Transverse colon (tissue), 4 donors: ENCODE measurements around the gene NR2F6. TPM values are rescaled to one million over a fixed set of nuclear protein-coding genes. Genes with fewer than 3 reads are reported as not detected.
A peak's percentile ranks its signal among the peaks of the same experiment; 100 is the strongest.

Experiments used
- DNase-seq: peaks from one replicate; pipeline ENCODE4 v3.0.0-alpha.2; 2019
- H3K27ac ChIP-seq, 4 donors: fragments of 200-600 bp; sonication (generic); 2 replicates each; pipeline ENCODE4 v1.5.1; 2016 to 2018; ENCODE audit warnings: inconsistent platforms in 4 of 4
- H3K27me3 ChIP-seq: fragments of 200-600 bp; sonication (generic); 2 replicates; pipeline ENCODE4 v1.5.1; 2017; ENCODE audit warnings: inconsistent platforms
- H3K36me3 ChIP-seq, 4 donors: fragments of 200-600 bp; sonication (generic); 2 replicates each; pipeline ENCODE4 v1.5.1; 2017 to 2019; ENCODE audit warnings: inconsistent platforms in 4 of 4
- H3K4me1 ChIP-seq, 4 donors: fragments of 200-600 bp; sonication (generic); 2 replicates each; pipeline ENCODE4 v1.5.1; 2017 to 2020; ENCODE audit warnings: inconsistent platforms in 4 of 4
- H3K4me3 ChIP-seq, 4 donors: fragments of 200-600 bp; sonication (generic); 1 replicate in 1 of 4; 2 replicates in 3 of 4; pipeline versions ENCODE4 v1.5.1 to v1.6.1; 2017 to 2019; ENCODE audit warnings: inconsistent platforms in 4 of 4
- H3K9me3 ChIP-seq, 2 donors: fragments of 200-600 bp; sonication (generic); 2 replicates each; pipeline ENCODE4 v1.5.1; 2017 to 2019; ENCODE audit warnings: inconsistent platforms in 2 of 2
- EP300 ChIP-seq: sonication (generic); formaldehyde crosslinking; IDR thresholded peaks from one replicate; pipeline ENCODE4 v1.6.1; 2017; ENCODE audit warnings: antibody characterized with exemption, low read depth
- POLR2A ChIP-seq: fragments of 450-650 bp; IDR thresholded peaks from one replicate; pipeline ENCODE4 v1.6.1; 2016; ENCODE audit warnings: antibody characterized with exemption, mild to moderate bottlenecking, moderate library complexity
- POLR2AphosphoS5 ChIP-seq, 3 donors: sonication (generic); formaldehyde crosslinking; IDR thresholded peaks; one replicate each; pipeline ENCODE4 v1.6.1; 2016; ENCODE audit warnings: antibody characterized with exemption in 3 of 3
- WGBS, 2 donors: methylation state at CpG; one replicate each; pipeline ENCODE4 v1.1.5; 2018; ENCODE audit warnings: low coverage in 1 of 2; 5-methylcytosine and 5-hydroxymethylcytosine counted together
- in situ Hi-C, 4 donors: fragments of 200-750 bp; cut with MboI; loops; one replicate each; pipeline versions ENCODE4 v1.15.0 to v1.15.1; 2017; ENCODE audit warnings: low sequenced_read_pairs in 3 of 4, low pct_ligation_motif_present in 1 of 4, low pct_unique_long_range_greater_than_20kb in 1 of 4
- intact Hi-C: fragments of 100-400 bp; cut with DNase I; formaldehyde crosslinking; loops from one replicate; pipeline ENCODE4 v1.15.1; 2023; ENCODE audit warnings: low total_unique reads
- total RNA-seq, 4 donors: library from RNA; depleted of rRNA; stranded (reverse); fragments of >200 nt; gene quantifications; one replicate each; pipeline ENCODE4 v1.1.0, GENCODE V29; 2016
- TF ChIP-seq, protein P1 (sequence below), 5 experiments: fragments of 200-600 bp in 3 of 5; fragments of 450-650 bp in 2 of 5; sonication (generic) in 3 of 5; IDR thresholded peaks; 1 replicate in 2 of 5; 2 replicates in 3 of 5; pipeline ENCODE4 v1.5.1; 2016 to 2017; ENCODE audit warnings: antibody characterized with exemption in 5 of 5, inconsistent platforms in 3 of 5, mild to moderate bottlenecking in 2 of 5, moderate library complexity in 1 of 5

The NR2F6 gene
- 100 to 1,000 TPM; 156 to 362 (median 206) TPM for total RNA-seq

DNA sequence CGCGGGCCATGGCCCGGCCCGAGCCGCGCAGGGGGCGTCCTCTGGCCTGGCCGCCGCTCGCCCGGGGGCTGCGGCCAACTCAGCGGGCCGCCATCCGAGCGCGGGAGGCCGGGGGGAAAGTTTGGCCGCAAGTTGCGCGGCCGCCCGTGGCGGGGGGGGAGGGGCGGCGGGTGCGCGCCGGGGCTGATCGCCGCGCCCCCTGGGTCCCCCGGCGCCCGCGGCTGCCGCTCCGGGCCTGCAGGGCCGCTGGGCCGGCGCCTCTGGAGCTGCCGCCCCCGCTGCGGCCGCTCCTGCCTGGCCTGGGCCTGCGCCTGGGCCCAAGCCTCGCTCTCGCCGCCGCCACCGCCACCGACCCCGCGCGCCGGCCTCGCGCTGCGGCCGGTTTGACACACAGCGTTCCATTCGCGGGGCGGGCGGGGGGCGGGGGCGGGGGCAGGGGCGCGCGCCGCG, at the start of gene NR2F6:
Gene NR2F6 (minus strand): TSS at position 385 of the 450 bp plus-strand sequence. CDS start 699 bp downstream, outside the sequence.
- intact Hi-C loops = no loop called here
- TF ChIP-seq POLR2AphosphoS5 (IDR thresholded peaks at IDR 0.05) (peak; percentile 65 to 69 (median 68)), POLR2A (no peak), EP300 (no peak)
- TF ChIP-seq, protein P1, sequence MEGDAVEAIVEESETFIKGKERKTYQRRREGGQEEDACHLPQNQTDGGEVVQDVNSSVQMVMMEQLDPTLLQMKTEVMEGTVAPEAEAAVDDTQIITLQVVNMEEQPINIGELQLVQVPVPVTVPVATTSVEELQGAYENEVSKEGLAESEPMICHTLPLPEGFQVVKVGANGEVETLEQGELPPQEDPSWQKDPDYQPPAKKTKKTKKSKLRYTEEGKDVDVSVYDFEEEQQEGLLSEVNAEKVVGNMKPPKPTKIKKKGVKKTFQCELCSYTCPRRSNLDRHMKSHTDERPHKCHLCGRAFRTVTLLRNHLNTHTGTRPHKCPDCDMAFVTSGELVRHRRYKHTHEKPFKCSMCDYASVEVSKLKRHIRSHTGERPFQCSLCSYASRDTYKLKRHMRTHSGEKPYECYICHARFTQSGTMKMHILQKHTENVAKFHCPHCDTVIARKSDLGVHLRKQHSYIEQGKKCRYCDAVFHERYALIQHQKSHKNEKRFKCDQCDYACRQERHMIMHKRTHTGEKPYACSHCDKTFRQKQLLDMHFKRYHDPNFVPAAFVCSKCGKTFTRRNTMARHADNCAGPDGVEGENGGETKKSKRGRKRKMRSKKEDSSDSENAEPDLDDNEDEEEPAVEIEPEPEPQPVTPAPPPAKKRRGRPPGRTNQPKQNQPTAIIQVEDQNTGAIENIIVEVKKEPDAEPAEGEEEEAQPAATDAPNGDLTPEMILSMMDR (IDR thresholded peaks at IDR 0.05) = no peak

DNA sequence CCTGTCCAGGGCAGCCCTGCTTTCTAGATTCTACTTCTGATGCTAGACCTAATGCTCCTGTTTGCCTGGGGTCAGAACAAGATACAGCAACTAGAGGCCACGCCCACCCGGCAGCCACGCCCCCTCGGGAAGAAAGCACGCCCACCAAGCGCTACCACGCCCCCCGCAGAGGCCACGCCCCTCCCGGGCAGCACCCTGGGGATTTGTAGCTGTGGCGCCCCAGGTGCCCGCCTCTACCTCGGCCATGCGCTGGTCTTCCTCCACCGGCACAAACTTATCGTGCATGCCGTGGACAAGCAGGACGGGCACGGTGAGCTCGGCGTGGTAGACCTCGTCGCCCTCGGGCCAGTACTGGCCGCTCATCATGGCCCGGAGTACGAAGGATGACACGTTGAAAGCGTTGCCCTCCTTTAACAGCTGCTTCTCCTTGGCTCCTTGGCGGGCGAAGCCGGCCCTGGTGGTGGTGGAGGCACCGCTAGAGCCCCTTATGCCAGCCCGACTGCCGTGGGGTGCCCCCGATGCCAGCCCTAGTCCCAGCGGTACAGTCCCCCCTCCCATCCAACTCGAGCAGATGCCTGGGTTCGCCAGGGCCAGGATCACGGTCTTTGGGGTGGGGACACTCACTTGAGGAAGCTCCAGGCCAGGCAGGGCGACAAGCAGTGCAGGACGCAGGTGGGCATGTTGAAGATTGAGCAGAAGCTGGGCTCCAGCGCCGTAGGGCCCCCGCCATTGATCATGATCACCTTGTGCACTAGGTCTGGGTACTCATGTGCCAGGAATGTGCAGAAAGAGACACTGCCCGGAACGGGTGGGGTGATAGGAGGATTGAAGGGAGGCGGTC, 48.6 kb upstream of the NR2F6 start:
- H3K4me3 ChIP-seq = no peak overlapping the region
- H3K9me3 ChIP-seq = no peaks in the 10 kb centered on the region
- TF ChIP-seq POLR2A (no peak), POLR2AphosphoS5 (IDR thresholded peaks at IDR 0.05) (no peak), EP300 (no peak)
- TF ChIP-seq, protein P1 (IDR thresholded peaks at IDR 0.05) = no peak
- no peaks in the 10 kb centered on the region for H3K27me3 ChIP-seq
- H3K36me3 ChIP-seq = no peaks in the 10 kb centered on the region
- in situ Hi-C loops (loop anchor here in 2 of 4 donors (25.0 kb wide), 2 partner anchors 232 to 532 kb away; no protein-coding TSS in a partner anchor), intact Hi-C loops (no loop called here)
- WGBS, 2 donors = 77% methylated on average over 47 of the region's 48 CpGs; no CpG with 5 or more reads in 1 of the 2 donors
- no peak overlapping the region for H3K27ac ChIP-seq
- DNase-seq = peak; percentile 56
- peaks cover 0 to 14% (median 8%) of the 10 kb centered on the region in 4 donors for H3K4me1 ChIP-seq

More for the DNA sequence above, at the start of gene NR2F6:
- H3K27me3 ChIP-seq = no peaks in the 10 kb centered on the region
- H3K4me3 ChIP-seq = peak within 1 kb of the TSS; percentile 63 to 97 (median 87)
- peak within 1 kb of the TSS; percentile 89 to 95 (median 94) for H3K27ac ChIP-seq
- no peaks in the 10 kb centered on the region for H3K9me3 ChIP-seq
- H3K4me1 ChIP-seq = peaks cover 34 to 65% (median 59%) of the 10 kb centered on the region in 4 donors
- DNase-seq = no peak
- WGBS, 2 donors = 0% methylated on average over 24 of the region's 72 CpGs; no CpG with 5 or more reads in 1 of the 2 donors
- in situ Hi-C loops = no loop called here
- no peaks in the 10 kb centered on the region for H3K36me3 ChIP-seq

GRCh38 chr19:17293605-17294004, 47.9 kb upstream of the NR2F6 start:
- TF ChIP-seq POLR2AphosphoS5 (IDR thresholded peaks at IDR 0.05) = no peak
- in situ Hi-C loops = loop anchor here in 2 of 4 donors (25.0 kb wide), 2 partner anchors 231 to 531 kb away; no protein-coding TSS in a partner anchor
- H3K27ac ChIP-seq = peak overlapping the region in 2 of 4 donors; percentile 78 to 86
- no peaks in the 10 kb centered on the region for H3K27me3 ChIP-seq
- no peak for DNase-seq
- no peaks in the 10 kb centered on the region for H3K9me3 ChIP-seq
- intact Hi-C loops = no loop called here
- WGBS, 2 donors = 90 to 91% methylated on average over 7 to 14 of the region's 14 CpGs
- H3K4me3 ChIP-seq = no peak overlapping the region
- no peaks in the 10 kb centered on the region for H3K36me3 ChIP-seq
- peaks cover 0 to 14% (median 9%) of the 10 kb centered on the region in 4 donors for H3K4me1 ChIP-seq

GRCh38 chr19:17292301-17293074, 46.8 kb upstream of the NR2F6 start:
- intact Hi-C loops = no loop called here
- no peaks in the 10 kb centered on the region for H3K36me3 ChIP-seq
- in situ Hi-C loops = loop anchor here in 2 of 4 donors (25.0 kb wide), 2 partner anchors 230 to 530 kb away; no protein-coding TSS in a partner anchor
- no peaks in the 10 kb centered on the region for H3K9me3 ChIP-seq
- DNase-seq = peak; percentile 85
- peaks cover 0 to 14% (median 9%) of the 10 kb centered on the region in 4 donors for H3K4me1 ChIP-seq
- TF ChIP-seq EP300 = no peak
- TF ChIP-seq POLR2A = peak; percentile 52
- TF ChIP-seq, protein P1 (IDR thresholded peaks at IDR 0.05) = peak; percentile 62 to 83 (median 70)
- H3K4me3 ChIP-seq = peak overlapping the region; percentile 36 to 61 (median 50)
- WGBS, 2 donors = 0% methylated on average over 35 of the region's 46 CpGs; no CpG with 5 or more reads in 1 of the 2 donors
- H3K27me3 ChIP-seq = no peaks in the 10 kb centered on the region
- H3K27ac ChIP-seq = peak overlapping the region; percentile 62 to 90 (median 82)
